ENCODE data around the gene S100A5. TPM values are rescaled to one million over a fixed set of nuclear protein-coding genes. Genes with fewer than 3 reads are reported as not detected.

The S100A5 gene
- total RNA-seq, 1 experiment from 2014 or later, result not detected

GRCh38 chr1:153507926-153508583 is 32.7 kb downstream of the S100A5 start:
- H3K27me3 ChIP-seq (replicated peaks), result no peaks in the 10 kb centered on the region

GRCh38 chr1:153506831-153507413 is 33.8 kb downstream of the S100A5 start:
- H3K9me3 ChIP-seq (replicated peaks), result no peaks in the 10 kb centered on the region
- no peaks in the 10 kb centered on the region for H3K36me3 ChIP-seq
- no peaks in the 10 kb centered on the region for H3K27me3 ChIP-seq (replicated peaks)
- H3K4me3 ChIP-seq, result no peak overlapping the region
- H3K27ac ChIP-seq, result no peak overlapping the region
- DNase-seq (ENCODE audit: low read depth in 1 of 2, low spot score in 2 of 2), result peak; percentile 31 to 56
- peaks cover 30% of the 10 kb centered on the region for H3K4me1 ChIP-seq (replicated peaks)

More at GRCh38 chr1:153507926-153508583, 32.7 kb downstream of the S100A5 start:
- Histone ChIP-seq H3K4me1 (replicated peaks) (peaks cover 30% of the 10 kb centered on the region), H3K27ac (no peak overlapping the region), H3K36me3 (no peaks in the 10 kb centered on the region), H3K4me3 (no peak overlapping the region), H3K9me3 (replicated peaks) (no peaks in the 10 kb centered on the region)
- no peak for DNase-seq (ENCODE audit: low read depth in 1 of 2, low spot score in 2 of 2)

GRCh38 chr1:153506386-153506785 is 34.3 kb downstream of the S100A5 start:
- Histone ChIP-seq H3K27me3 (replicated peaks) (no peaks in the 10 kb centered on the region), H3K36me3 (no peaks in the 10 kb centered on the region), H3K4me3 (no peak overlapping the region), H3K27ac (no peak overlapping the region), H3K9me3 (replicated peaks) (no peaks in the 10 kb centered on the region), H3K4me1 (replicated peaks) (peaks cover 30% of the 10 kb centered on the region)
- no peak for DNase-seq (ENCODE audit: low read depth in 1 of 2, low spot score in 2 of 2)

- Histone ChIP-seq H3K27me3 (replicated peaks) (no peaks in the 10 kb centered on the region), H3K9me3 (replicated peaks) (no peaks in the 10 kb centered on the region), H3K27ac (no peak overlapping the region), H3K36me3 (no peaks in the 10 kb centered on the region), H3K4me3 (no peak overlapping the region), H3K4me1 (replicated peaks) (peaks cover 22% of the 10 kb centered on the region)
- no peak for DNase-seq (ENCODE audit: low read depth in 1 of 2, low spot score in 2 of 2)
Measured at GRCh38 chr1:153505576-153505975, 35.2 kb downstream of the S100A5 start.

GRCh38 chr1:153503766-153504165 is 37.0 kb downstream of the S100A5 start:
- Histone ChIP-seq H3K27me3 (replicated peaks) (0 out of 2 replicates have a peak, but pooled peaks cover 5% of the 10 kb centered on the region), H3K4me3 (no peak overlapping the region), H3K9me3 (replicated peaks) (no peaks in the 10 kb centered on the region), H3K27ac (no peak overlapping the region), H3K36me3 (no peaks in the 10 kb centered on the region), H3K4me1 (replicated peaks) (peaks cover 22% of the 10 kb centered on the region)
- no peak for DNase-seq (ENCODE audit: low read depth in 1 of 2, low spot score in 2 of 2)

- no peak for DNase-seq (ENCODE audit: low read depth in 1 of 2, low spot score in 2 of 2)
- H3K4me1 ChIP-seq (replicated peaks), result no peaks in the 10 kb centered on the region
- H3K27me3 ChIP-seq (replicated peaks), result peaks cover 14% of the 10 kb centered on the region
- no peaks in the 10 kb centered on the region for H3K9me3 ChIP-seq (replicated peaks)
- no peak overlapping the region for H3K27ac ChIP-seq
- no peaks in the 10 kb centered on the region for H3K36me3 ChIP-seq
- H3K4me3 ChIP-seq, result no peak overlapping the region
Measured at GRCh38 chr1:153498746-153499145, 42.0 kb downstream of the S100A5 start.

- no peaks in the 10 kb centered on the region for H3K36me3 ChIP-seq
- H3K4me3 ChIP-seq, result no peak overlapping the region
- H3K9me3 ChIP-seq (replicated peaks), result no peaks in the 10 kb centered on the region
- peaks cover 22% of the 10 kb centered on the region for H3K27me3 ChIP-seq (replicated peaks)
- no peak for DNase-seq (ENCODE audit: low read depth in 1 of 2, low spot score in 2 of 2)
- H3K27ac ChIP-seq, result no peak overlapping the region
- no peaks in the 10 kb centered on the region for H3K4me1 ChIP-seq (replicated peaks)
Measured at GRCh38 chr1:153495536-153495935, 45.2 kb downstream of the S100A5 start.

- Histone ChIP-seq H3K36me3 (no peaks in the 10 kb centered on the region), H3K27ac (no peak overlapping the region), H3K4me1 (replicated peaks) (no peaks in the 10 kb centered on the region), H3K9me3 (replicated peaks) (no peaks in the 10 kb centered on the region), H3K4me3 (no peak overlapping the region), H3K27me3 (replicated peaks) (peaks cover 27% of the 10 kb centered on the region)
- peak; percentile 49 to 83 for DNase-seq (ENCODE audit: low read depth in 1 of 2, low spot score in 2 of 2)
Measured at GRCh38 chr1:153494976-153495535, 45.7 kb downstream of the S100A5 start.

GRCh38 chr1:153493343-153493960 is 47.3 kb downstream of the S100A5 start:
- Histone ChIP-seq H3K4me3 (no peak overlapping the region), H3K27me3 (replicated peaks) (peaks cover 24% of the 10 kb centered on the region), H3K9me3 (replicated peaks) (no peaks in the 10 kb centered on the region), H3K36me3 (no peaks in the 10 kb centered on the region), H3K4me1 (replicated peaks) (no peaks in the 10 kb centered on the region), H3K27ac (no peak overlapping the region)
- DNase-seq (ENCODE audit: low read depth in 1 of 2, low spot score in 2 of 2), result no peak

- H3K4me1 ChIP-seq (replicated peaks), result no peaks in the 10 kb centered on the region
- no peaks in the 10 kb centered on the region for H3K9me3 ChIP-seq (replicated peaks)
- H3K4me3 ChIP-seq, result no peak overlapping the region
- no peaks in the 10 kb centered on the region for H3K36me3 ChIP-seq
- peaks cover 23% of the 10 kb centered on the region for H3K27me3 ChIP-seq (replicated peaks)
- no peak for DNase-seq (ENCODE audit: low read depth in 1 of 2, low spot score in 2 of 2)
- no peak overlapping the region for H3K27ac ChIP-seq
Measured at GRCh38 chr1:153490272-153491051, 50.3 kb downstream of the S100A5 start.

- H3K27me3 ChIP-seq (replicated peaks), result peaks cover 28% of the 10 kb centered on the region
- DNase-seq (ENCODE audit: low read depth in 1 of 2, low spot score in 2 of 2), result no peak
- no peaks in the 10 kb centered on the region for H3K36me3 ChIP-seq
- no peak overlapping the region for H3K4me3 ChIP-seq
- no peaks in the 10 kb centered on the region for H3K9me3 ChIP-seq (replicated peaks)
- H3K4me1 ChIP-seq (replicated peaks), result no peaks in the 10 kb centered on the region
- H3K27ac ChIP-seq, result no peak overlapping the region
Measured at GRCh38 chr1:153488731-153489130, 52.0 kb downstream of the S100A5 start.

- Histone ChIP-seq H3K27ac (no peak overlapping the region), H3K4me3 (no peak overlapping the region), H3K4me1 (replicated peaks) (no peaks in the 10 kb centered on the region), H3K9me3 (replicated peaks) (no peaks in the 10 kb centered on the region), H3K36me3 (no peaks in the 10 kb centered on the region), H3K27me3 (replicated peaks) (peaks cover 28% of the 10 kb centered on the region)
- no peak for DNase-seq (ENCODE audit: low read depth in 1 of 2, low spot score in 2 of 2)
Measured at GRCh38 chr1:153487707-153488106, 53.0 kb downstream of the S100A5 start.

Measured in SJSA1 (cell line).